Osteoblast (primary cell): ENCODE measurements around the gene SNCB. TPM values are rescaled to one million over a fixed set of nuclear protein-coding genes. Genes with fewer than 3 reads are reported as not detected.

Experiments used
- DNase-seq: peaks from one replicate; pipeline ENCODE4 v3.0.0; 2011; ENCODE audit warnings: low spot score, mixed read lengths; ENCODE audit not compliant: insufficient read length; ENCODE audit errors: missing footprints
- H2AFZ ChIP-seq: 2 replicates; pipeline ENCODE4 v1.6.0; 2011; ENCODE audit warnings: mild to moderate bottlenecking, low read length
- H3K27ac ChIP-seq: 2 replicates; pipeline ENCODE4 v1.5.1; 2011; ENCODE audit warnings: mild to moderate bottlenecking, low read depth, low read length, moderate library complexity
- H3K27me3 ChIP-seq: 2 replicates; pipeline ENCODE4 v1.6.0; 2012; ENCODE audit warnings: mild to moderate bottlenecking, control low read depth, inconsistent platforms, low read length, moderate library complexity; ENCODE audit not compliant: insufficient read depth
- H3K36me3 ChIP-seq: 2 replicates; pipeline ENCODE4 v1.5.1; 2011; ENCODE audit warnings: mild to moderate bottlenecking, low read length, control low read depth, moderate library complexity; ENCODE audit not compliant: insufficient read depth
- H3K4me1 ChIP-seq: 2 replicates; pipeline ENCODE4 v1.5.1; 2011; ENCODE audit warnings: mild to moderate bottlenecking, low read length, control low read depth, moderate library complexity; ENCODE audit not compliant: insufficient read depth
- H3K4me2 ChIP-seq: 2 replicates; pipeline ENCODE4 v1.6.0; 2011; ENCODE audit warnings: mild to moderate bottlenecking, low read length; ENCODE audit not compliant: insufficient read depth
- H3K4me3 ChIP-seq: fragments of 200-600 bp; sonication (generic); 3 replicates; pipeline ENCODE4 v1.5.1; 2012; ENCODE audit warnings: mild to moderate bottlenecking, low read length, inconsistent platforms; ENCODE audit not compliant: insufficient read depth
- H3K79me2 ChIP-seq: 2 replicates; pipeline ENCODE4 v1.6.0; 2012; ENCODE audit warnings: mild to moderate bottlenecking, low read length, control low read depth, inconsistent platforms; ENCODE audit not compliant: insufficient read depth
- H3K9me3 ChIP-seq: 2 replicates; pipeline ENCODE4 v1.5.1; 2011; ENCODE audit warnings: low read depth, low read length, control low read depth
- H4K20me1 ChIP-seq: 2 replicates; pipeline ENCODE4 v1.6.0; 2012; ENCODE audit warnings: mild to moderate bottlenecking, low read length, control low read depth; ENCODE audit not compliant: insufficient read depth
- CTCF ChIP-seq: IDR thresholded peaks from 2 replicates; pipeline ENCODE4 v1.5.1; 2011; ENCODE audit warnings: mild to moderate bottlenecking, low read depth, low read length, moderate library complexity; ENCODE audit errors: extremely low read depth
- total RNA-seq: library from RNA; depleted of rRNA; stranded (reverse); fragments of >200 nt; gene quantifications from 2 replicates; pipeline ENCODE4 v1.2.3, GENCODE V29; 2012

The SNCB gene
- total RNA-seq, 1 donor, result not detected

- no peaks in the 10 kb centered on the region for H3K9me3 ChIP-seq
- no peak overlapping the region for H3K27ac ChIP-seq
- no peaks in the 10 kb centered on the region for H3K27me3 ChIP-seq
- no peak overlapping the region for H3K4me3 ChIP-seq
- TF ChIP-seq CTCF, result no peak
- no peaks in the 10 kb centered on the region for H3K36me3 ChIP-seq
- no peaks in the 10 kb centered on the region for H3K4me1 ChIP-seq
- no peak for DNase-seq
- H2AFZ ChIP-seq, result no peak overlapping the region
- H3K4me2 ChIP-seq, result no peak overlapping the region
- H3K79me2 ChIP-seq, result no peaks in the 10 kb centered on the region
- no peaks in the 10 kb centered on the region for H4K20me1 ChIP-seq
Measured at GRCh38 chr5:176575488-176576422, 54.6 kb downstream of the SNCB start.

- Histone ChIP-seq H3K4me2 (no peak overlapping the region), H3K27me3 (no peaks in the 10 kb centered on the region), H3K27ac (no peak overlapping the region), H3K4me3 (no peak overlapping the region), H3K4me1 (no peaks in the 10 kb centered on the region), H3K9me3 (no peaks in the 10 kb centered on the region), H3K79me2 (no peaks in the 10 kb centered on the region), H2AFZ (no peak overlapping the region), H3K36me3 (no peaks in the 10 kb centered on the region), H4K20me1 (no peaks in the 10 kb centered on the region)
- no peak for DNase-seq
- no peak for TF ChIP-seq CTCF
Measured at GRCh38 chr5:176575066-176575465, 55.3 kb downstream of the SNCB start.

- Histone ChIP-seq H3K36me3 (no peaks in the 10 kb centered on the region), H2AFZ (no peak overlapping the region), H3K4me1 (no peaks in the 10 kb centered on the region), H3K4me2 (no peak overlapping the region), H3K4me3 (no peak overlapping the region), H3K79me2 (no peaks in the 10 kb centered on the region), H3K27ac (no peak overlapping the region), H4K20me1 (no peaks in the 10 kb centered on the region), H3K9me3 (no peaks in the 10 kb centered on the region), H3K27me3 (no peaks in the 10 kb centered on the region)
- TF ChIP-seq CTCF, result peak; percentile 8
- DNase-seq, result no peak
Measured at GRCh38 chr5:176574297-176574591, 56.1 kb downstream of the SNCB start.

DNA sequence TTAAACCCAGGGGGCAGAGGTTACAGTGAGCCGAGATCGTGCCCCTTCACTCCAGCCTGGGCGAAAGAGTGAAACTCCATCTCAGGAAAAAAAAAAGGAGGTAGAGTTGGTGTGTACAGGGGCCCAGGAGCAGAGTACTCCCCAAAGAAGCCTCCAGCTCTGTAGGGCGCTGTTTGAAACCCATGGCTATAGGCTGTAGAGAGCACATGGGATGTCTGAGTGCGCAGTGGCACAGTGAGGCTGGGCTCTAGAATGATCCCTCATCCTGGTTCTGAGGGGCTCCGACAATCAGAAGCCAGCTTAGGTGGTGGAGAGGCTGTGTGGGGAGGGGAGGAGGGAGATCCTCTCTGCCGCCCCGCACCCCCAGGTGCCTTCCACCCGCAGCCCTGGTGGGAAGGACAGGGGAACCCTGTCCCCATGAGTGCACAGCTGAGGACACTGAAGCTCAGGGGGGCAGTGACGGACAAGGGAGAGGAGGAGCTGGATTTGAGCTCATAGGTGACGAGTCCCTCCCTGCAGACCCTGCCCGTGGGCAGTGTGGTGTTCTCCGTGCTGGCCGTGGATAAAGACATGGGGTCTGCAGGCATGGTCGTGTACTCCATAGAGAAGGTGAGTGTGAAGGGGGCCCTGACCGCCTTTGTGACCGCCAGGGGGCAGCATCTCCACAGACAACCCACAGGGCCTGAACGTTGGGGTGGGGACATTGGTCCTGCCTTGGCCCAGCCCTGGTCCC, 56.6 kb downstream of the SNCB start:
- H3K27me3 ChIP-seq, result no peaks in the 10 kb centered on the region
- no peaks in the 10 kb centered on the region for H4K20me1 ChIP-seq
- H3K79me2 ChIP-seq, result no peaks in the 10 kb centered on the region
- peak; percentile 80 for TF ChIP-seq CTCF
- no peak overlapping the region for H3K4me2 ChIP-seq
- H2AFZ ChIP-seq, result no peak overlapping the region
- DNase-seq, result peak; percentile 96
- no peak overlapping the region for H3K4me3 ChIP-seq
- no peak overlapping the region for H3K27ac ChIP-seq
- no peaks in the 10 kb centered on the region for H3K4me1 ChIP-seq
- no peaks in the 10 kb centered on the region for H3K9me3 ChIP-seq
- H3K36me3 ChIP-seq, result no peaks in the 10 kb centered on the region
